B cell (primary cell): ENCODE data around the gene PAQR5.

Experiments
- EZH2 ChIP-seq: IDR thresholded peaks from 2 replicates; pipeline ENCODE4 v1.6.1; 2012; ENCODE audit warnings: borderline replicate concordance, low read depth, mild to moderate bottlenecking, moderate library complexity, low read length; ENCODE audit not compliant: insufficient read depth, poor library complexity, severe bottlenecking
- TF ChIP-seq, protein P1 (sequence below): fragments of 200-600 bp; IDR thresholded peaks from one replicate; pipeline ENCODE4 v1.8.0; 2022; ENCODE audit warnings: antibody characterized with exemption, mild to moderate bottlenecking

DNA sequence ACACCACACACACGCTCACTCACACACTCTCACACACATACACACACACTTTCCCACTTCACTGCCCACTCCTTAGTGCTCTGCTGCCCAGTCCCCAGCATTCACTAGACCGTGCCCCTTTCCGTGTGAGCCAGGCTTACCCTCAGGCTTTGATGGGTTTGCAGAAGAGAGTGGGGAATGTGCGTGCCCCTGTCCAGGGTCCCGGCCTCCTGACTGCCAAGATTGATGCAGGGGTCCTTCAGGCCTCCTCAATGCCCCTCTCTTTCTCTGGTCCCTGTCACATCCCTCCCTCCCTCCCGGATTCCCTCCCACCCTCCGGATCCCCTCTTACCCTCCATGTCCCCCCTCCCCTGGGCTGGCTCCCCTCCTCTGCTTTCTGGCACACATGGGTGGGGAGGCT, 87.6 kb downstream of the PAQR5 start:
- TF ChIP-seq, protein P1, sequence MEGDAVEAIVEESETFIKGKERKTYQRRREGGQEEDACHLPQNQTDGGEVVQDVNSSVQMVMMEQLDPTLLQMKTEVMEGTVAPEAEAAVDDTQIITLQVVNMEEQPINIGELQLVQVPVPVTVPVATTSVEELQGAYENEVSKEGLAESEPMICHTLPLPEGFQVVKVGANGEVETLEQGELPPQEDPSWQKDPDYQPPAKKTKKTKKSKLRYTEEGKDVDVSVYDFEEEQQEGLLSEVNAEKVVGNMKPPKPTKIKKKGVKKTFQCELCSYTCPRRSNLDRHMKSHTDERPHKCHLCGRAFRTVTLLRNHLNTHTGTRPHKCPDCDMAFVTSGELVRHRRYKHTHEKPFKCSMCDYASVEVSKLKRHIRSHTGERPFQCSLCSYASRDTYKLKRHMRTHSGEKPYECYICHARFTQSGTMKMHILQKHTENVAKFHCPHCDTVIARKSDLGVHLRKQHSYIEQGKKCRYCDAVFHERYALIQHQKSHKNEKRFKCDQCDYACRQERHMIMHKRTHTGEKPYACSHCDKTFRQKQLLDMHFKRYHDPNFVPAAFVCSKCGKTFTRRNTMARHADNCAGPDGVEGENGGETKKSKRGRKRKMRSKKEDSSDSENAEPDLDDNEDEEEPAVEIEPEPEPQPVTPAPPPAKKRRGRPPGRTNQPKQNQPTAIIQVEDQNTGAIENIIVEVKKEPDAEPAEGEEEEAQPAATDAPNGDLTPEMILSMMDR, result no peak
- TF ChIP-seq EZH2, result no peak
